HG03103 (cell line): ENCODE results near the gene TTLL12.

ENCODE experiments used
- ATAC-seq: cut with Tn5 transposase; IDR thresholded peaks from one replicate; pipeline ENCODE4 v1.9.1; 2021; ENCODE audit warnings: low read depth; ENCODE audit not compliant: unreplicated experiment

The TTLL12 gene

DNA sequence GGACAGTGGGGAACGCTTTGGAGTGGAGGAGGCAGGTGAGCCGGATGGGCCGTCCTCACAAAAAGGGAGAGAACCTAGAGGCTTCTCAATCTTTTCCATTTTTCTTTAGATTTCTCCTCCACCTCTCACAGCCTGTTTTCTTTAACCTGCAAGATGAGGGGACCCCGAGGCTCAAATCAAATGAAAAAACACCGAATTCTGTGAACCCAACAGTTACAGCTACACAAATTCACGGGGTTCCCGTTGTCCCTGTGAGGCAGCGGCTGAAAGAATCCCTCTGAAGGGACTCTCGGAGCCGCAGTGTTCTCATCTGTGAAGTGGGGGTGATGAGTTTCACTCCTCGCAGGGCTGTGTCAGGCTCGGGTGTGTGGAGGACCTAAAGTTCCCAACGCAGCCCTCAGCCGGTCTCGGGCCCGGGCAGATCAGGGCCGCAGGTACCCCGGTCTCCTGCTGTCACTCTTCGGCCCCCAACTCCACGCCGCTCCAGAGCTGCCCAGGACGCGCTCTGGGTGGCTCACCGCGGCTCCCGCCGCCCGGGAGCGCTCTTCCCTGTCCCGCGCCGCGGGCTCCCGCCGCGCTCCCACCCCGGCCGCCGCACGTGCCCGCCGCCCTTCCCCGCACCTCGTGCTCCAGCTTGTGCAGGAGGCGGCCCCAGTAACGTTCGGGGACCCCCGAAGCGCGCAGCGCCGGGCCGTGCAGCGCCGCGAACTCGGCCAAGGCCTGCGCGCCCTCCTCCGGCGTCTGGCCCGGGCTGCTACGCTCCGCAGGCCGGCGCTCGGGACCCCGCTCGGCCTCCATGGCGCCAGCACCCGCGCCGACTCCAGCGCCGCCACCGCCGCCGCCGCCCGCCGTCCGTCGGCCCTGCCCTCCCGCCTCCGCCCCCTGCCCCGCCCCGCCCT, at the start of gene TTLL12:
Gene TTLL12 (minus strand): TSS at position 863 of the 899 bp plus-strand sequence. CDS start 65 bp downstream, at position 798.
- ATAC-seq, result peak; percentile 39

DNA sequence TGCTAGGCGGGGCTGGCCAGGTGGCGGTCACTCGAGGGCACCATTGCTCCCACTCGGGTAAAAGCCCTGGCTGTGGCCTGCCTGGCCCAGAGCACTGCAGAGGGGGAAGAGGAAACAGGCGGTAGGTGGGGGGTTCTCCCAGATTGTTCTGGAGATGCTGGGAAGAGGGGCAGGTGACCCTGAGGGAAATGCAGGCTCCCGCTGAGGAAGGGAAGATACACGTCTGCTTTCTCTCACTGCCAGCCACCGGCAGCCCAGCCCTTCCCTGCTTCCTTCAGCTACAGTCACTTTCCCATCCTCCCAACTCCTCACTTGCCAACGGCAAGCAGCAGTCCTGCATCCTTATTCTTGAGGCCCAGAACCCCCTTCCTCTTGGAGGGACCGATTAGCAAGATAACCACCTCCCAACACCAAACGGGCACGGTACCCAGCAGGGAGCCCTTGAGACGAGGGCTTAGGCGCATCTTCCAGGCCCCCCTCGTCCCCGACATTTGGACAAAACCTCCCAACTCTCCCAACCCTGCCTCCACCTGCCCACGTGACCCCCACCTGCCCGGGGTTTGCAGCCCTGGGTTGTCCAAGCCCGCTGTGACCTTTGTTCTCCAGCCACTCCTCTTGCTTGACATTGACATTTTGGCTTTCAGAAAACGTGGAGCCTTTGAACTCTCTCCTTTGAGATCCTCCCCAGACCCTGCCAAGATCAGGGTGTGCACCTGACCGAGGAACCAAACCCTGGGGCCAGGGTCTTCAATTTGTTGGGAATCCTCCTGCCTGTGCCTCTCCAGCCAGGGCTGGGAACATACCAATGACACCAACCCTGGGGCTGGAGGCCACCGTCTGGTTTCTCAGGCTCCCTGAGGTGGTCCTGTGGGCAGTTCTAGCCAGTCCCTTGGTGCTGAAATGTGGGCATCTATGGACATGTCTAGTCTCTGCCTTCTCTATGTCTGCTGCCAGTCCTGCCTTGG, 48.8 kb upstream of the TTLL12 start:
- no peak for ATAC-seq

- ATAC-seq, result no peak
Measured at GRCh38 chr22:43234264-43234988, 47.5 kb upstream of the TTLL12 start.

DNA sequence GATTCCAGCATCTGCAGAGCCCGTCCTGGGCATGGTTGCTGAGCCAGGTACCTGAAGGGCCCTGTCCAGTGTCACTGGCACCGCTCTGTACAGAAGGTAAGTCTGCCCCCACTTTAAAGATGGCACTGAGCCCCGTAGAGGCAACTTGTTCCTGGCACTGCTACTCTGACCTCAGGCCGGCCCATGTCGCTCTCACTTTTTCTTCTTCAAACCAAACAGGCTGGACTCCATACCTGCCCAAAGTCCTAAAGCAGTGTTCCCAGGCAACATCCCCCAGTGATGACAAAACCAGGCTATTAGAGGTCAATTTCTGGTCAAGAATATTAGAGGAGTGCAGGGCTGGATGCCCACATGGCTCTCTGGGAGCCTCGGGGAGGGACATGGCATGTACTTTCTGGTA, 46.6 kb upstream of the TTLL12 start:
- ATAC-seq, result no peak

DNA sequence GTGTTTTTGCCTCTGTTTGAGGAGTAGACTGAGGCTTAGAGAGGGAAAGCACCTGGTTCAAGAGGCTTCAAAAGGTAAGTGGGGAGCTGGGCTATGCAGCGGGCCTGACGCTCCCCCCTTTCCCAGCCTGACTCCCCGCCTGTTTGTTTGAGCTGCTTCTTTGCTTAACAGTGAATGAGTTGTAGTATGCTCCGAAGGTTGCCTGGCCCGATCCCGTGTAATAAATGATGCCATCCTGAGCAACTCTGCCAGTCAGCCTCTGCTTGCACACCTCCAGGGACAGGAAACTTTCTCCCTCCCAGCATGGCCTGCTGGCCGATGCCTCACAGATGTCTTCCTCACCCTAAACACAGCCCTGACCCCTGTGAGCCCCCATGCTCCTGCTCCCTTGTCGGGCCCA, 45.5 kb upstream of the TTLL12 start:
- ATAC-seq, result no peak

DNA sequence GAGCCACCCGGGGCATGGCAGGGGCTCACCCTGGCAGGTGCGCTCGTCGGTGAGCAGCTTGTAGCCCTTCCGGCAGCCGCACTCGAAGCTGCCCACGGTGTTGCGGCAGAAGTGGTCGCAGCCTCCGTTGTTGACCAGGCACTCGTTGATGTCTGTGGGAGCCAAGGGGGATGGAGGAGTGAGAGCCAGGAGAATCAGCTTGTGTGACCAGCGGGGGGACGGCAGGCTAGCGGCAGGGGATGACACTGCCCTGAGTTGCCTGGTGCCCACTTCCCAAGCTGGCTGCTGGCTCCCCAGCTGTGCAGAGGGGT, 44.7 kb upstream of the TTLL12 start:
- ATAC-seq, result no peak

DNA sequence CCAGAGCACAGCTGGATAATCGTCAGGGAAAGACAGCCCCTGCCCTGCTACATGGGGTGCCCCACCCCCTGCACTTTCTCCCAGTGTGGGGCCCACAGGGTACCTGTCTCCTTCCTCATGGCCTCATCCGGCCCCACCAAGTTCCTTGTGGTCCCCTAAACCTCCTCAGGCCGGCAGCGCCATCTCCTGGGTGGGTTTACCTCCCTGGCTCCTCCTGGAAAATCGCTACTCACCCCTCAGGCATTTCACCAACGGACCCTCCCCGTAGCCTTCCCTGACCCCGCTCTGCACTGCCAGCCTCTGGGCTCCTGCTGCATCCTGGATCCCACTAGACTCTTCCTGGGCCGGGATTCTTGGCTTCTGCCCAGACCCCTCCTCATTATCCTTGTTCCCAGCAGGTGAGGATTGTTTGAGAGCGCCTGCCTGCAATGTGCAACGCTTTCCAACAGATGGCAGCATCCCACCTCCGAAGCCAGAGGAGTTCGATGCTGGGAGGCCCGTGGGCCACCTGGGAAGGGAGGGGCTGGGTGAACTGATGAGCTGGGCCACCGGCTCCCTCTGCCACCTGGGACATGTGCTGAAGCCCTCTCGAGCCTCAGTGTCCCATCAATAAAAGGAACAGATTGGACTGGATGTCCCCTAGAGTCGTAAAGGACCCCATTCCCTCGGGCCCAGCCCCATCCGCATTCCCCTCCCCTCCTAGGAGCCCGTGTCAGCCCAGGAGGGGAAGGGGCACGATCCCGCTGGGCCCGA, 44.2 kb upstream of the TTLL12 start:
- ATAC-seq, result no peak

DNA sequence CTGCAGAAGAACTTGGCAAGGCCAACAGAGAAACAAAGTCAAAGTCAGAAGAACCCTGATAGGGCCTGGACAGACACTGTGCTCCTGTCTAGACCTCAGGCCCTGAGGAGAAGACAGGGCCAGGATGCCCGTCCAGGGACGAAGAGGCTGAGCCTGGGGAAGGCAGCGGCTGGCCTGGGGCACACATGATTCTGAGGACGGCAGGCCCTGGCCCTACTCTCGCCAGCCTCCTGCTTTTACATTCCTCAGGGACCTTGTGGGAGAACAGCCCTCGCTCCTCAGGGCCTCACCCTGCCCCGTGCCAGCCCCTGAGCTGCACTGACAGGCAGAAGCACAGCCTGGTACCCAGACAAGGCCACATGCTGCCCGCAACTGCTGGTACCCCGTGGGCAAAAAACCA, 43.6 kb upstream of the TTLL12 start:
- no peak for ATAC-seq

- no peak for ATAC-seq
Measured at GRCh38 chr22:43228863-43229262, 41.9 kb upstream of the TTLL12 start.

- ATAC-seq, result no peak
Measured at GRCh38 chr22:43228330-43228729, 41.4 kb upstream of the TTLL12 start.

DNA sequence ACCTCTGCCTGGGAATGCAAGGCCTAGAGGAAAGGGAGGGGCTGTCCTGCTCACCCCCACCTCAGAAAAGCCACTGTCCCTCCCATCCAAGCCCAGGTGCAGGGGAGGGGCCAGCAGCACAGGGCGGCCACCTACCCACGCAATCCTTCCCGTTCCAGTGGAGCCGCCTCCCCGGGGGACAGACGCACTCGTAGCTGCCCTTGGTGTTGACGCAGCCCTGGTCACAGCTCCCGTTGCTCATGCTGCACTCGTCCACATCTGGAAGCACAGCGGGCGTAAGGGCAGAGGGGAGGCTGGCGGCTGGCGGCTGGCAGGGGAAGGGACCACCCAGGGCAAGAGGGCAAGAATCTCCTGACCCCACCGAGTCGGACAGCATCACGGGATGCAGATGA, 40.3 kb upstream of the TTLL12 start:
- ATAC-seq, result no peak

DNA sequence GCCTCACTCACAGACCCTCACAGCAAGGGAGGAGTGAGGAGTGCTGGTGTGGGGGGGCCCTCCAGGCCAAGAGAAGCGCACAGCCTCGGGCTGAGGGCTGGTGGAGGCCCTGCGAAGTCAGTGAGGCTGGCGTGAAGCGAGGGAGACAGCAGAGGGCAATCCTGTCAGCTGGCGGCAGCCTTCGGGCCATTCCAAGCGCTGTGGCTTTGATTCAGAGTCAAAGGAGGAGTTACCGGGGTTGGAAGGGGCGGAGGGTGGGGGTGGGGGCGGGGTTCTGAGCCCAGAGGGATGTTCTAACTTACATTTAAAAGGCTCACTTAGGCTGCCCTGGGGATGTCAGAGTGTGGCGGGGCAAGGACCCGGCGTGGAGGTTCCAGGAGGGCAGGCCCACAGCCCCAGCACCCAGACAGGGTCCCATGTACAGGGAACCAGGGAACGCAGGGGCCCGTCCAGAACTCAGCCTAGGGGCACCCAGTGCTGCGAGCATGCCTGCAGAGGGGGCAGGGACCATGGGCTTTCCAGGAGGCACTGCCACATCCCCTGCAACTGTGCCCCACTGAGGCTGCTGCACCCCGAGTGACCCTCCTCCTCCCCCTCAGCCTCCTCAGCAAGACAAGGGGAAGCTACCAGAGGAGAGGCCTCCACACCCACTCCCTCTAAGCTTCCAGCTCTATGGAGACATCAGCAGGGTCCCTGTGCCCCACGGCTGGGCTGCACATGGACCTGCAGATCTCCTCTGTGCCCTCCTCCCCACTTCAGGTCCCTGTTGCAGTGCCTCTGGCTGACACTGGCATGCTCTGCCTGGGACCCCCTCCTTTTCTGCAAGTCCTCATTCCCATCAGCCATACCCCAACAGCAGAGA, 39.7 kb upstream of the TTLL12 start:
- ATAC-seq, result no peak

- ATAC-seq, result no peak
Measured at GRCh38 chr22:43225609-43226008, 38.7 kb upstream of the TTLL12 start.

DNA sequence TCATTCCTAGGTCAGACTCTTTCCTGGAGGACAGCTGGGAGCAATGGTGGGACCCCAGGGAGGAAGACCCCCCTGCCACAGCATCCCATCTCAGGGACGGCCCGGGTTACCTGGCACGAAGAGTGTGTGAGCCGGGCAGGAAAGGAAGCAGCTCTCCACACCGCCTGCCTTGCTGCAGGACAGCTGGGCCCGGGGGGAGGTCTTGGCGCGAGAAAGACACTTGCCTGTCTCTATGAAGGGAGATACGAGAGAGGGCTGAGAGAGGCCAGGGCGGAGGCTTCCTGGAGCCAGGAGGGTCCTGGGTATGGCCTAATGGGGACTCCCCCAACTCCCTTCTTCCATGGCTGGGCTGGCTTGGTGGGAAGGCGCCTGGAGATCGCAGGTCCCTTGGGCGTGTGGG, 36.1 kb upstream of the TTLL12 start:
- no peak for ATAC-seq

DNA sequence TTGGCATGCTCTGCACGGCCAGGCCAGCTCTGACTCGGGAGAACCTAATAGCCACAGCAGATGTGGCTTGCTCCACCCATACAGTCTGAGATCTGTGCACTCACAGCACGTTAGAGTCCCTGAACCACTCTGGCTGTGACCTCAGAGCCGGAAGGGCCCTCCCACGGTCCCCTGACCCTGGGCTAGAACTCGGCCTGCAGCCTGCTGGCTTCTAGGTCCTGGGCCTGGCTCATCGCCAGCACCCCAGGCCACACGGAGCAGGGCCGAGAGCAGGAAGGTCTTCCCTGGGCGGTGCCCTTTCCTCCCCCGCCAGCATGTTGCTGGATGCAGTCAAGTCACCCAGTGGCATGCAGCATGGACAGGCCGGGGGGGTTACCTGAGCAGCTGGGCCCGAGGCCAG, 35.3 kb upstream of the TTLL12 start:
- ATAC-seq, result no peak

GRCh38 chr22:43220625-43221380, 33.9 kb upstream of the TTLL12 start:
- ATAC-seq, result no peak

DNA sequence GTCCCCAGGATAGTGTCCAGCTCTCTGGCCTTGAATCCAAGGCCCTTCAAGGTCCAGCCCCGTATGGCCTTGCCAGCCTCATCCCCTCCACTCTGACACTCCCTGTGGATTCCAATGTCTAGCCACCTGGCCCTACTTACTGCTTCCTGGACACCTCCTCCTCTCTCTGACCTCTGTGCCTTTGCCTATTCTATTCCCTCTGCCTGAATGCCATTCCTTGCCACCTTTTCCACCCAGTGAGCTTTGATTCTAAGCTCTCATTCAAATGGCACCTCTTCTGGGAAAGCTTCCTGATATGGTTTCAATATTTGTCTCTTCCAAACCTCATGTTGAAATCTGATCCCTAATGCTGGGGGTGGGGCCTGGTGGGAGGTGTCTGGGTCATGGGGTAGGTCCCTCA, 31.9 kb upstream of the TTLL12 start:
- ATAC-seq, result no peak

GRCh38 chr22:43217285-43218030, 30.5 kb upstream of the TTLL12 start:
- ATAC-seq, result no peak
